IPS-15b (cell line): Measurements from ENCODE around the gene REX1BD.
"Not testable (repeated sequence)": the region's sequence is repeated elsewhere in the genome, so short reads cannot be mapped to it uniquely, and the experiment has no call there.

Source experiments
- H3K27me3 ChIP-seq: one replicate; pipeline ENCODE4 v1.6.1; 2013; ENCODE audit warnings: low read length; ENCODE audit not compliant: control insufficient read depth, insufficient read depth
- H3K36me3 ChIP-seq: one replicate; pipeline ENCODE4 v1.6.1; 2013; ENCODE audit warnings: low read length; ENCODE audit not compliant: control insufficient read depth, insufficient read depth
- H3K4me1 ChIP-seq: one replicate; pipeline ENCODE4 v1.6.1; 2013; ENCODE audit warnings: mild to moderate bottlenecking, low read length; ENCODE audit not compliant: control insufficient read depth, insufficient read depth
- H3K4me3 ChIP-seq: one replicate; pipeline ENCODE4 v1.5.1; 2013; ENCODE audit warnings: low read depth, low read length
- H3K9ac ChIP-seq: one replicate; pipeline ENCODE4 v1.6.1; 2013; ENCODE audit warnings: low read depth, mild to moderate bottlenecking, low read length
- H3K9me3 ChIP-seq: one replicate; pipeline ENCODE4 v1.6.1; 2013; ENCODE audit warnings: mild to moderate bottlenecking, low read length; ENCODE audit not compliant: control insufficient read depth, insufficient read depth

REX1BD gene

DNA sequence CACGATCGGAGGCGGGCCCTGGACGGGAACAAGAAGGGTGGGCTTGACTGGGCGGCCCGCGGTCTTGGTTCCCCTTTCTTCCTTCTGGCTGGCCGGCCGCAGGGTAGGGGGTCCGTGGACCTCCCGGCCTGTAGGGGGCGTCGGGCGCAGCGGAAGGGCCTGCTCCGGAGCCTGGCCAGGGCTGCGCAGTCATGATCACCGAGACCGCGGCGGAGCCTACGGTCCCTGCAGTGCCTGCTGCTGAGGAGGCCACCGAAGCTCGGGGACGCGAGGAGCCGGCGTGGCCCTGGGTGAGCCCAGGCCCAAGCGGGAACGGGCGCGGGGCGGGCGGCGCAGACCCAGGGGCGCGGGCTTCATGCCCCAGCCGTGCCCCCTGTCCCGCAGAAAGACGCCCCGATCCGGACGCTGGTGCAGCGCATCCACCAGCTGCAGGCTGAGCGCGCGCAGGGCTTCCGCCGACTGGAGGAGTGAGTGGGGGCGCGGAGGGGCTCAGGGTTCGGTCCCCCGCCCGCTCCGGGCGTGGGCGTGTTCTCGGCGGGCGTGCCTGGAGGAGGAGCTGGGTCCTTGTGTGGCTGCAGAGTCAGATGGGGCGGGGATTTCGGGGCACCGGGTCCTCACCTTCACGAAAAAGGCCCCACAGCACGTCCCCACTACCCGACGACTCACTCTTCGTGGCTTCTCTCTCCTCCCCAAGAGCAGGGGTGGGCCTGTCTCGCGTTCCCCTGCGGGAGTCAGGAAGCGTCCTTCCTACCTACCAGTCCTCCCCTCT lies at the start of gene REX1BD:
REX1BD (plus strand) TSS at position 188 of the 769 bp plus-strand sequence; CDS start at position 192, 4 bp downstream.
- Histone ChIP-seq H3K36me3 (peaks cover 5% of the 10 kb centered on the region), H3K9ac (peak within 1 kb of the TSS; percentile 83), H3K4me3 (peak within 1 kb of the TSS; percentile 98), H3K27me3 (no peaks in the 10 kb centered on the region), H3K9me3 (no peaks in the 10 kb centered on the region), H3K4me1 (peaks cover 13% of the 10 kb centered on the region)

DNA sequence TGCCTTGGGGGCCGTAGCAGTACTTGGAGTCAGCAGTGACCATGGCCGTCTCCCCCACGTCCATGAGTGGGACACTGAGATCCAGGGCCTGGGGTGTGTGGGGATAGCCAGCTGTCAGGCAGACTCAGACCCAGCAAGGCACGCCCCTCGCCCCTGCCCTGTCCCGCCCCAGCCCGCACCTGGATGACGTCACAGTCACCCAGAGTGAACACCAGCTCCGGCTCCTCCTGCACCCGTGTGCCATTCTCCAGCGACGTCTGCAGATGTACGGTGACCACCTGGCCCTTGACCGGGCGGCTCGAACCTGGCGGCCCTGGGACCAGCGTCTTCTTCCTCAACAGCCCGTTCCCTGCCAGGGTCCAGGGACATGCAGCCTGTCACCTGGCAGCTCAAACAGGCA lies 49.2 kb upstream of the REX1BD start:
- H3K9me3 ChIP-seq, result no peaks in the 10 kb centered on the region
- no peak overlapping the region for H3K4me3 ChIP-seq
- no peaks in the 10 kb centered on the region for H3K27me3 ChIP-seq
- H3K36me3 ChIP-seq, result peaks cover 46% of the 10 kb centered on the region
- H3K4me1 ChIP-seq, result no peaks in the 10 kb centered on the region
- no peak overlapping the region for H3K9ac ChIP-seq

- H3K4me1 ChIP-seq, H3K27me3 ChIP-seq, H3K9me3 ChIP-seq, H3K4me3 ChIP-seq, H3K9ac ChIP-seq: not testable (repeated sequence)
- H3K36me3 ChIP-seq, result peaks cover 41% of the 10 kb centered on the region
These were observed 48.4 kb upstream of the REX1BD start for GRCh38 chr19:18540200-18540599.

DNA sequence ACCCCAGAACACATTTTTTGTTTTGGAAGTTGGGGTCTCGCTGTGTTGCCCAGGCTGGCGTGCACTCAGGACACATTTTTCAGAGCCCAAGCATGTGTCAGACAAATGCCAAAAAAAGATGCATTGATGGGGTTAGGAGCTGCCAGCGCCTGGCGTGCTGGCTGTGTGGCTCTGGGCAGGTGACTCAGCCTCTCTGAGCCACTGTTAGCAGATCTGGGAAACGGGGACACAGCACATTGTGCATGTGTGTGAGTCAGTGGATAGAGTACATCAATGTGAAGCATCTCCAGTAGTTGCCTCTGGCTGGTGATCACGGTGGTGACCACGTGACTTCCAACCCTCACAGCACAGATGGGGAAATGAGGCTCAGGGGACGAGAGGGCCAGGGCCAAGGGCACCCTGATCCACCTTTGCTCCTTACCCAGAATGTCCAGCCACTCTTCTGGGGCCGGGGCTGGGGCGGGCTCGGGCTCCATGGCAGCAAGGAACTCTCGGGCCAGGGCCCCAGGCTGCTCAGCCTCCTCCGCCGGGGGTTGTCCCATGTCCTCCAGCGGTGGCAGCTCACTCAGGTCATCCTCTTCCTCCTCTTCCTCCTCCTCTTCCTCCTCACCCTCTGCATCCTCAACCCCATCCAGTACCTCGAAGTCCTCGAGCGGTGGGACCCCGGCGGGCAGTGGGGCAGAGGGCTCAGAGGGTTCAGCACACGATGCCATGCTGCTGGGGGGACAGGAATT lies 47.2 kb upstream of the REX1BD start:
- H3K4me3 ChIP-seq, result no peak overlapping the region
- H3K4me1 ChIP-seq, result no peaks in the 10 kb centered on the region
- peaks cover 37% of the 10 kb centered on the region for H3K36me3 ChIP-seq
- H3K9ac ChIP-seq, result no peak overlapping the region
- no peaks in the 10 kb centered on the region for H3K27me3 ChIP-seq
- no peaks in the 10 kb centered on the region for H3K9me3 ChIP-seq

GRCh38 chr19:18541992-18542940 lies 46.3 kb upstream of the REX1BD start:
- Histone ChIP-seq H3K4me3 (peak overlapping the region; percentile 81), H3K4me1 (no peaks in the 10 kb centered on the region)

GRCh38 chr19:18542941-18543813 lies 45.4 kb upstream of the REX1BD start, which contains the start of gene FKBP8:
Gene FKBP8 (minus strand): TSS chr19:18543573. CDS start chr19:18541970, 1,603 bp downstream.
- H3K27me3 ChIP-seq, result no peaks in the 10 kb centered on the region
- H3K9me3 ChIP-seq, result no peaks in the 10 kb centered on the region
- no peaks in the 10 kb centered on the region for H3K4me1 ChIP-seq
- peak within 1 kb of the TSS; percentile 65 for H3K9ac ChIP-seq
- H3K4me3 ChIP-seq, result peak within 1 kb of the TSS; percentile 82
- peaks cover 22% of the 10 kb centered on the region for H3K36me3 ChIP-seq

More at GRCh38 chr19:18541992-18542940, 46.3 kb upstream of the REX1BD start:
- Histone ChIP-seq H3K36me3 (peaks cover 30% of the 10 kb centered on the region), H3K27me3 (no peaks in the 10 kb centered on the region), H3K9me3 (no peaks in the 10 kb centered on the region), H3K9ac (peak overlapping the region; percentile 65)

DNA sequence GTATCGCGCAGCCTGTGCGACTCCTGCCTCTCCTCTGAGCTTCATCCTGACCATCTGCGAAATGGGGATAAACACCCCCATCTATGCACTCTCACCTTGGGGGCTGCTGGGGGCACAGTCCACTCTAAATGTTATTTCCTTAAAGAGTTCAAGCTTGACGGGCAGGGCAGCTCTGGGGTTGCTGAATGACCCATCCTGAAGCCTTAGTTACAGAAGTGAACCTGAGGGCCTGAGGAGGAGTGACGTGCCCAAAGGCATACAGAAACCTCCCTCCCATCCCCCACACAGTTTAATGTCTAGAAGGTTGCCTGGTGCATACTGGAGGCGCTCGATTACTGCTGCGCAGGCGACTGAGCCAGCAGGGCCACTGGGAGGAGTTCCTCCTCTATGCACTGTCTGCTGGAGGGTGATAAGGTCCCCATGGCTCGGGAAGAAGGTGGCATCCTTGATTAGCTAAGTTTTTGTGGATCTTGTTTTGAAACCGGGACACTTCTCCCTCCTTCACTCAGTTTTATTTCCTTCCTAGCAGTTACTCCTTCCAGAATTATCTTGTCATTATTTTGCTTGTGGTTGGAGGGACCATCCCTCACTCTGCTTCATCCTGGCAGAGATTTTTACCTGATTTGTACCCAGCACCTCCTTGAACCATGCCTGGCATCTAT lies 44.7 kb upstream of the REX1BD start:
- H3K9me3 ChIP-seq, result no peaks in the 10 kb centered on the region
- peak overlapping the region; percentile 82 for H3K4me3 ChIP-seq
- no peaks in the 10 kb centered on the region for H3K4me1 ChIP-seq
- peak overlapping the region; percentile 60 for H3K9ac ChIP-seq
- peaks cover 18% of the 10 kb centered on the region for H3K36me3 ChIP-seq
- no peaks in the 10 kb centered on the region for H3K27me3 ChIP-seq

GRCh38 chr19:18551631-18552030 lies 37.0 kb upstream of the REX1BD start:
- Histone ChIP-seq H3K27me3 (no peaks in the 10 kb centered on the region), H3K9ac (no peak overlapping the region), H3K4me1 (no peaks in the 10 kb centered on the region), H3K36me3 (no peaks in the 10 kb centered on the region), H3K4me3 (no peak overlapping the region), H3K9me3 (no peaks in the 10 kb centered on the region)

DNA sequence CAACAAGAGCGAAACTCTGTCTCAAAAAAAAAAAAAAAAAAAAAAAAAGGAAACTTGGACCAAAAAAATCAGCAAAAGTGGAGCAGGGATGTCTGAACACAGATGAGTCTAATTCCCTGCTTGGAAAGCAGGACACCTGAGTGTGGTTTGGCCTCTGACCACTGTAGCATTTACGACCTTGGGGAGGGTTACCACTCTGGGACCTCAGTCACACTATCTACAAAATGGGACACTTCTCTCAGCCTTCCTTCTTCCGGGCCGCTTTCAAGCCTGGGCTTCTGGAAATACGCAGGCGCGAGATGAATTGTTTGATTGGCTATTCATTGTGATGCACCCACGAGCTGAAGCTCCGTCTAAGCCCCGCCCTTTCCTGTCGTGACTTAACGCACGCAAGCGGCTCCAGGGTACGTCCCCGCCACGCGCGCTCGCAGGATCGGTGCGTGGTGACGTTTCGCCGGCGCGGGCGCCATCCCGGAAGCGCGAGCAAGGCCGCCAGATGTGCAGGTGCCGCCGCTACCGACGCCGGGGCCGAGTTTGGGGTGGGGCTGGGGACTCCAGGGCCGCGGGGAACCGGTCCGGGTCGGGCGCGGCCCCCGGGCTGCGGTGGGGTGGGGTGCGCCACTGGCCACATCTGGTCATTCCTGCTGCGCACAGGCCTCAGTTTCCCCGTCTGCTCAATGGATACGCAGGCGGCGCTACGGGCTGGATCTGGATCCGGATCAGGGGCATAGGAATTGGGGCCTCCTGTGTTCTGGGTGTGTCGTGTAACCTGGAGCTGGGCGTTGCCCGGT lies 31.0 kb upstream of the REX1BD start, which contains the start of gene KXD1:
KXD1 (plus strand) TSS at position 460 of the 791 bp plus-strand sequence. CDS start 4,187 bp downstream, outside the sequence.
- Histone ChIP-seq H3K9ac (peak within 1 kb of the TSS; percentile 1), H3K9me3 (no peaks in the 10 kb centered on the region), H3K4me1 (peaks cover 3% of the 10 kb centered on the region), H3K27me3 (no peaks in the 10 kb centered on the region), H3K36me3 (peaks cover 6% of the 10 kb centered on the region), H3K4me3 (peak within 1 kb of the TSS; percentile 60)

DNA sequence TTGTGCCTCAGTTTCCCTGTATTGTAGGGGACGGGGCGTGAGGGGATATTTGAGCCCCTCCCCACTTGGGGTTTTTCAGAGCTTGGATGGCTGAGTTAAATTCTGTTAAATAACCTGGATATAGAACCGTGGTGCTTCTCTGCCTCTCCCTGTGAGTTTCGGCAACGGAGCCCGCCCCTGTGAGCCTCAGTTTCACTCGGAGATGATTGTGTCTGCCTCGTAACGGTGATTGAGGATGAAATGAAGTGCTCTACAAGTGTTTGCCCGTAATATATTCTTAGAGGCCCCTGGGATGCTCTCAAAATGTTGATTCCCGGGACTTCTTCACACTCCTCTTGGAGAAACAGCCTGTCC lies 30.4 kb upstream of the REX1BD start:
- H3K4me3 ChIP-seq, result peak overlapping the region; percentile 60
- H3K27me3 ChIP-seq, result no peaks in the 10 kb centered on the region
- H3K9ac ChIP-seq, result peak overlapping the region; percentile 1
- H3K4me1 ChIP-seq, result peaks cover 3% of the 10 kb centered on the region
- no peaks in the 10 kb centered on the region for H3K9me3 ChIP-seq
- peaks cover 11% of the 10 kb centered on the region for H3K36me3 ChIP-seq
